Measurements from ENCODE around the gene FGG. TPM values are rescaled to one million over a fixed set of nuclear protein-coding genes. Genes with fewer than 3 reads are reported as not detected.
"Not testable (repeated sequence)": the region's sequence is repeated elsewhere in the genome, so short reads cannot be mapped to it uniquely, and the experiment has no call there.

Gene FGG
- total RNA-seq, 1 experiment from 2014 or later, result not detected

- ChIA-PET POLR2A (ENCODE audit: low non-redundant PET) (no interaction called here), CTCF (interaction anchor here (0.6 kb wide), 1 partner anchor 145 kb away, joined by 4 read pairs; no protein-coding TSS in a partner anchor)
- BruUV-seq (replicated peaks), result no TSS peak
- H3K4me3 ChIP-seq (ENCODE audit: low read depth, low read length, poor library complexity, severe bottlenecking), result no peak overlapping the region
- H3K27me3 ChIP-seq (replicated peaks; ENCODE audit: insufficient read depth, low read depth, low read length, poor library complexity), result no peaks in the 10 kb centered on the region
- H3K4me1 ChIP-seq (ENCODE audit: insufficient read depth, low read length, poor library complexity, severe bottlenecking), result no peaks in the 10 kb centered on the region
- H3K36me3 ChIP-seq (ENCODE audit: insufficient read depth, low read length, poor library complexity, severe bottlenecking), result no peaks in the 10 kb centered on the region
- no peak for TF ChIP-seq EZH2 (IDR thresholded peaks at IDR 0.05; ENCODE audit: borderline replicate concordance, low read depth, low read length, poor library complexity, severe bottlenecking)
- TF ChIP-seq CTCF (conservative IDR thresholded peaks at IDR 0.05; ENCODE audit: low read depth, low read length), result no peak
- DNase-seq (ENCODE audit: low spot score), result no peak
- intact Hi-C loops (cut with micrococcal nuclease; ENCODE audit: unreplicated experiment), result no loop called here
- no peak overlapping the region for H3K27ac ChIP-seq (ENCODE audit: low read depth, low read length, poor library complexity, severe bottlenecking)
- H3K9me3 ChIP-seq (ENCODE audit: low read depth, low read length, poor library complexity, severe bottlenecking), result no peaks in the 10 kb centered on the region
Observed at GRCh38 chr4:154595807-154596206, 16.6 kb downstream of the FGG start.

- POLR2A ChIA-PET (ENCODE audit: low non-redundant PET); H3K27ac ChIP-seq (ENCODE audit: low read depth, low read length, poor library complexity, severe bottlenecking); H3K4me1 ChIP-seq (ENCODE audit: insufficient read depth, low read length, poor library complexity, severe bottlenecking); DNase-seq (ENCODE audit: low spot score); H3K9me3 ChIP-seq (ENCODE audit: low read depth, low read length, poor library complexity, severe bottlenecking); intact Hi-C loops (cut with micrococcal nuclease; ENCODE audit: unreplicated experiment); BruUV-seq (replicated peaks); H3K27me3 ChIP-seq (replicated peaks; ENCODE audit: insufficient read depth, low read depth, low read length, poor library complexity); H3K4me3 ChIP-seq (ENCODE audit: low read depth, low read length, poor library complexity, severe bottlenecking); H3K36me3 ChIP-seq (ENCODE audit: insufficient read depth, low read length, poor library complexity, severe bottlenecking); CTCF ChIA-PET: not testable (repeated sequence)
Observed at GRCh38 chr4:154594343-154594742, 18.1 kb downstream of the FGG start.

GRCh38 chr4:154593868-154594267 is 18.6 kb downstream of the FGG start:
- H3K27me3 ChIP-seq (replicated peaks; ENCODE audit: insufficient read depth, low read depth, low read length, poor library complexity), result peaks cover 8% of the 10 kb centered on the region
- H3K4me3 ChIP-seq (ENCODE audit: low read depth, low read length, poor library complexity, severe bottlenecking), result no peak overlapping the region
- no peak for DNase-seq (ENCODE audit: low spot score)
- no peak for TF ChIP-seq EZH2 (IDR thresholded peaks at IDR 0.05; ENCODE audit: borderline replicate concordance, low read depth, low read length, poor library complexity, severe bottlenecking)
- TF ChIP-seq CTCF (conservative IDR thresholded peaks at IDR 0.05; ENCODE audit: low read depth, low read length), result no peak
- no peaks in the 10 kb centered on the region for H3K4me1 ChIP-seq (ENCODE audit: insufficient read depth, low read length, poor library complexity, severe bottlenecking)
- POLR2A ChIA-PET (ENCODE audit: low non-redundant PET), result no interaction called here
- H3K9me3 ChIP-seq (ENCODE audit: low read depth, low read length, poor library complexity, severe bottlenecking), result no peaks in the 10 kb centered on the region
- intact Hi-C loops (cut with micrococcal nuclease; ENCODE audit: unreplicated experiment), result no loop called here
- no peak overlapping the region for H3K27ac ChIP-seq (ENCODE audit: low read depth, low read length, poor library complexity, severe bottlenecking)
- H3K36me3 ChIP-seq (ENCODE audit: insufficient read depth, low read length, poor library complexity, severe bottlenecking), result no peaks in the 10 kb centered on the region
- BruUV-seq (replicated peaks), result no TSS peak
- CTCF ChIA-PET, result no interaction called here

DNA sequence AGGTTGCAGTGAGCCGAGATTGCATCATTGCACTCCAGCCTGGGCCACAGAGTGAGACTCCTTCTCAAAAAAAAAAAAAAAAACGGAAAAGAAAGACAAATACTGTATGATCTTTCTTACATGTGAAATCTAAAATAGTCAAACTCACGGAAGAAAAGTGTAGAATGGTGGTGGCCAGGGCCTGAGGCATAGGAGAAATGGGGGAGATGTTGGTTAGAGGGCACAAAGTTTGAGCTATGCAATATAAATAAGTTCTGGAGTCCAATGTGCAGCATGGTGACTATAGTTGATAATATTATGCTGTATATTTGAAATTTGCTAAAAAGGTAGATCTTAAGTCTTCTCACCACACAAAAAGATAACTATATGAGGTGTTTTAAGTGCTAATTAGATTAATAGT is 20.6 kb downstream of the FGG start:
- intact Hi-C loops (cut with micrococcal nuclease; ENCODE audit: unreplicated experiment), result no loop called here
- no peak overlapping the region for H3K4me3 ChIP-seq (ENCODE audit: low read depth, low read length, poor library complexity, severe bottlenecking)
- peaks cover 16% of the 10 kb centered on the region for H3K27me3 ChIP-seq (replicated peaks; ENCODE audit: insufficient read depth, low read depth, low read length, poor library complexity)
- ChIA-PET CTCF (no interaction called here), POLR2A (ENCODE audit: low non-redundant PET) (no interaction called here)
- no peaks in the 10 kb centered on the region for H3K9me3 ChIP-seq (ENCODE audit: low read depth, low read length, poor library complexity, severe bottlenecking)
- DNase-seq (ENCODE audit: low spot score), result no peak
- BruUV-seq (replicated peaks), result no TSS peak
- H3K36me3 ChIP-seq (ENCODE audit: insufficient read depth, low read length, poor library complexity, severe bottlenecking), result no peaks in the 10 kb centered on the region
- H3K27ac ChIP-seq (ENCODE audit: low read depth, low read length, poor library complexity, severe bottlenecking), result no peak overlapping the region
- TF ChIP-seq CTCF (conservative IDR thresholded peaks at IDR 0.05; ENCODE audit: low read depth, low read length) (no peak), EZH2 (IDR thresholded peaks at IDR 0.05; ENCODE audit: borderline replicate concordance, low read depth, low read length, poor library complexity, severe bottlenecking) (no peak)
- H3K4me1 ChIP-seq (ENCODE audit: insufficient read depth, low read length, poor library complexity, severe bottlenecking), result no peaks in the 10 kb centered on the region
